ENCODE data around the gene EEF1AKMT3.

GRCh38 chr12:57769594-57769993 lies 2.8 kb upstream of the EEF1AKMT3 start:
- TF ChIP-seq CTCF (IDR thresholded peaks at IDR 0.05; ENCODE audit: low read length) (no peak), EZH2 (IDR thresholded peaks at IDR 0.05; ENCODE audit: borderline replicate concordance, low read length) (no peak)

All from OCI-LY1 (cell line).